GM12865 (cell line): ENCODE measurements around the gene LAMP5.

Experiments used
- DNase-seq: peaks from one replicate; pipeline ENCODE4 v3.0.0; 2010; ENCODE audit warnings: low read depth
- H3K4me3 ChIP-seq: 2 replicates; pipeline ENCODE4 v1.5.1; 2011; ENCODE audit warnings: mild to moderate bottlenecking, low read depth, low read length, control low read depth
- CTCF ChIP-seq: IDR thresholded peaks from 2 replicates; pipeline ENCODE4 v1.5.1; 2011; ENCODE audit warnings: low read length, control low read depth, low read depth, inconsistent platforms; ENCODE audit not compliant: insufficient read depth; ENCODE audit errors: missing control alignments

Gene LAMP5

DNA sequence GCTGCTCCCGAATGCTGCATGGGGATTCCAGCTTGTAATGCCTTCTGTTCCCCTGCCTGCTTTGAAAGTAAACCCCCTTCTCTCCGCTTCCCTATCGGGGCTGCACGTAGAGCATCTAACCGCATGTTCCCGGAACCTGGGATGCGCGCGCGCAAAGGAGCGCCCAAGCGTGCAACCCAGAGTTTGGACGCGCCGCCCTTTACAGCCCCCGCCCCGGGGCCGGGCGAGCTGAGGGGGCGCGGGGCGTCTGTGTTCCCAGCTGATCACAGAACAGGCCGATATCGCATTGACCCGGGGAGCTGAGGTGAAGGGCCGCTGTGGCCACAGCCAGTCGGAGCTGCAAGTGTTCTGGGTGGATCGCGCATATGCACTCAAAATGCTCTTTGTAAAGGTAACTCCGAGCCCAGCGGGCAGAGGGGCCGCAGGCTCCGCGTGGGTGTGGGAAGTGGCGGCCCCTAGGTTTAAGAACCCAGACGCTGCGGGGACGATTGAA is 1.4 kb downstream of the LAMP5 start:
- TF ChIP-seq CTCF: no peak
- peak overlapping the region; percentile 38 for H3K4me3 ChIP-seq
- peak; percentile 12 for DNase-seq

DNA sequence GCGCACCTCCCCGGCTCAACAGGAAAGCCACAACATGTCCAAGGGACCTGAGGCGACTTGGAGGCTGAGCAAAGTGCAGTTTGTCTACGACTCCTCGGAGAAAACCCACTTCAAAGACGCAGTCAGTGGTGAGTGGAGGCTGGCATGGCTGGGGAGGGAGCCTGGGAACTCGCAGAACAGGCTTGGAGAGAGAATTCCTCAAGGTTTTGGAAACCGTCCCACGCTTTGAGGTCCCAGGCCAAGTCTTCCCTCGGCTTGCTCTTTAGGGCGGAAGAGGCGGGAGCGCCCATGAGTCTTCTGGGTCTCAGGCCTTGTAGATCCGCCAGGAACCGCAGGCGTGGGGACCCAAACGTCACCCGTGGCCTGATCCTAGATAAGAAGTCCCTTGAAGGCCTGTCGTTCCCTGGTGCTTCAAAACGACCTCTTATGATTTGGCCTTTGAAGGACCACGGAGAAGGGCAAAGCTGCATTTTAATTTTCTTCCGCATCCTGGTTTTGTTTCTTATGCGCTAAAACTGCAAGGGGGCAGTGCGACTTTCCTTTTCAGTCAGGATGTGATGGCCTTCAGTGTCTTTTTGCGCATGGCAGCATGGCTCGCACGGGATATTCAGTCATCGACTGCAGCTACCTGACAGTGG is 2.0 kb downstream of the LAMP5 start:
- peak overlapping the region; percentile 38 for H3K4me3 ChIP-seq
- TF ChIP-seq CTCF: no peak
- DNase-seq: peak; percentile 60

GRCh38 chr20:9517297-9518162 is 3.1 kb downstream of the LAMP5 start:
- DNase-seq: no peak
- H3K4me3 ChIP-seq: no peak overlapping the region
- TF ChIP-seq CTCF: no peak

GRCh38 chr20:9518576-9519175 is 4.3 kb downstream of the LAMP5 start:
- no peak for DNase-seq
- no peak for TF ChIP-seq CTCF
- H3K4me3 ChIP-seq: no peak overlapping the region

- no peak for DNase-seq
- H3K4me3 ChIP-seq: no peak overlapping the region
- no peak for TF ChIP-seq CTCF
These were observed 5.7 kb downstream of the LAMP5 start for GRCh38 chr20:9520086-9520485.

DNA sequence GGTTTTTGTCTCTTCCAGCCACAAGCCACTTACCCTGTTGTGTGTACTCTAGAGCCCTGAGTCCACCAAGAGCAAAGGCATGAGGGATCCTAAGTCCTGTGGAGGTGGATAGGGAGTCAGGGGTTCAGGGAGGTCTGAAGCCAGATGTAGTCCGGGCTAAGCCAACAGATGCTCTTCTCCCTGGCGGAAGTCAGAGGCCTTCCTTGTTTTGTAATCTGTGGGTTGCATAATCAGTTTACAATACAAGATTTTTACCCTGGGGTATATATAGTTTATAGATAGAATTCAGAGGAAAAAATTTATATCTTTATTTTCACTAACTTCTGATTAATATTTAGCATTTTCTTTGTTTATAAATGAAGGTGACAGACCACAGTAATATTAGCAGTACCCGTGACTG is 9.2 kb downstream of the LAMP5 start:
- H3K4me3 ChIP-seq: no peak overlapping the region
- TF ChIP-seq CTCF: no peak
- no peak for DNase-seq
